GM18519 (cell line): ENCODE data around the gene POLR1D.

ENCODE experiments used
- ATAC-seq: cut with Tn5 transposase; IDR thresholded peaks from one replicate; pipeline ENCODE4 v1.9.1; 2021; ENCODE audit warnings: mild to moderate bottlenecking, moderate library complexity; ENCODE audit not compliant: unreplicated experiment, low FRiP score

Gene POLR1D

GRCh38 chr13:27621366-27622101 lies at the start of gene POLR1D:
Gene POLR1D, plus strand, starts transcription at chr13:27621892. Its CDS starts 92 bp downstream, at chr13:27621984.
- peak; percentile 50 for ATAC-seq

- ATAC-seq, result no peak
These were observed 49.3 kb upstream of the POLR1D start for GRCh38 chr13:27572234-27572901.

- ATAC-seq, result no peak
These were observed 48.4 kb upstream of the POLR1D start for GRCh38 chr13:27573265-27573664.

- no peak for ATAC-seq
These were observed 47.0 kb upstream of the POLR1D start for GRCh38 chr13:27574661-27575060.

GRCh38 chr13:27578121-27579030 lies 43.3 kb upstream of the POLR1D start:
- no peak for ATAC-seq

- ATAC-seq, result no peak
These were observed 38.0 kb upstream of the POLR1D start for GRCh38 chr13:27583645-27584044.

- ATAC-seq, result no peak
These were observed 34.5 kb upstream of the POLR1D start for GRCh38 chr13:27587095-27587746.

GRCh38 chr13:27588405-27588804 lies 33.3 kb upstream of the POLR1D start:
- ATAC-seq, result no peak

- ATAC-seq, result no peak
These were observed 28.8 kb upstream of the POLR1D start for GRCh38 chr13:27592865-27593264.

- ATAC-seq, result no peak
These were observed 28.4 kb upstream of the POLR1D start for GRCh38 chr13:27593267-27593666.

- no peak for ATAC-seq
These were observed 26.5 kb upstream of the POLR1D start for GRCh38 chr13:27595055-27595811.

GRCh38 chr13:27599096-27599495 lies 22.6 kb upstream of the POLR1D start:
- no peak for ATAC-seq

GRCh38 chr13:27599845-27600553 lies 21.7 kb upstream of the POLR1D start:
- ATAC-seq, result no peak

- no peak for ATAC-seq
These were observed 21.0 kb upstream of the POLR1D start for GRCh38 chr13:27600711-27601110.

GRCh38 chr13:27601208-27601607 lies 20.5 kb upstream of the POLR1D start:
- no peak for ATAC-seq

GRCh38 chr13:27601803-27602202 lies 19.9 kb upstream of the POLR1D start:
- ATAC-seq, result no peak

- no peak for ATAC-seq
These were observed 16.6 kb upstream of the POLR1D start for GRCh38 chr13:27605099-27605498.

- ATAC-seq, result no peak
These were observed 16.0 kb upstream of the POLR1D start for GRCh38 chr13:27605610-27606200.

GRCh38 chr13:27607125-27607524 lies 14.6 kb upstream of the POLR1D start:
- ATAC-seq, result no peak
